Uterus (tissue), 2 donors: Measurements from ENCODE around the gene PAX4.

Experiments used
- POLR2A ChIP-seq, 2 donors: fragments of 450-650 bp; IDR thresholded peaks; one replicate each; pipeline ENCODE4 v1.6.1; 2016; ENCODE audit warnings: antibody characterized with exemption in 2 of 2, mild to moderate bottlenecking in 1 of 2, moderate library complexity in 1 of 2
- TF ChIP-seq, protein P1 (sequence below), 4 experiments: fragments of 200-600 bp in 2 of 4; fragments of 450-650 bp in 2 of 4; sonication (generic) in 2 of 4; IDR thresholded peaks; one replicate each; pipeline ENCODE4 v1.5.1; 2016 to 2019; ENCODE audit warnings: antibody characterized with exemption in 4 of 4, mild to moderate bottlenecking in 2 of 4, moderate library complexity in 1 of 4

DNA sequence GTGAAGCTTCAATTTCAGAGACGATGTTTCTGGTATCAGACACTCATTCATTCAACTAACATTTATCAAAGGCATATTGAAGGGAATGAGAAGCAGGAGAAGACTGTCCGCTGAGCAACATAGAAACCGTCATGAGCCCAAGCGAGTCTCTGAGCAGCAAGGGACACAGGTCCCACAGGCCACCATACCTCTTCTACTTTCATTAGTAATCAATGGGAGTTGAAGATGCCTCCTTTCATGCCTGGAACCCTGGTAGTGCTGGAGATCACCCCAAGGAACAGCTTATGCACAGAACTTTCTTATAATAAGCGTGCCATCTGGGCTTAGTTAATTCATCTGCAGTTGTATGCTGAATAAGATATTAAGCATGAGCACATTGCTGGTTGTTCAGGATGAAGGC lies 1.2 kb downstream of the PAX4 start:
- no peak for TF ChIP-seq POLR2A (IDR thresholded peaks at IDR 0.05)
- TF ChIP-seq, protein P1, sequence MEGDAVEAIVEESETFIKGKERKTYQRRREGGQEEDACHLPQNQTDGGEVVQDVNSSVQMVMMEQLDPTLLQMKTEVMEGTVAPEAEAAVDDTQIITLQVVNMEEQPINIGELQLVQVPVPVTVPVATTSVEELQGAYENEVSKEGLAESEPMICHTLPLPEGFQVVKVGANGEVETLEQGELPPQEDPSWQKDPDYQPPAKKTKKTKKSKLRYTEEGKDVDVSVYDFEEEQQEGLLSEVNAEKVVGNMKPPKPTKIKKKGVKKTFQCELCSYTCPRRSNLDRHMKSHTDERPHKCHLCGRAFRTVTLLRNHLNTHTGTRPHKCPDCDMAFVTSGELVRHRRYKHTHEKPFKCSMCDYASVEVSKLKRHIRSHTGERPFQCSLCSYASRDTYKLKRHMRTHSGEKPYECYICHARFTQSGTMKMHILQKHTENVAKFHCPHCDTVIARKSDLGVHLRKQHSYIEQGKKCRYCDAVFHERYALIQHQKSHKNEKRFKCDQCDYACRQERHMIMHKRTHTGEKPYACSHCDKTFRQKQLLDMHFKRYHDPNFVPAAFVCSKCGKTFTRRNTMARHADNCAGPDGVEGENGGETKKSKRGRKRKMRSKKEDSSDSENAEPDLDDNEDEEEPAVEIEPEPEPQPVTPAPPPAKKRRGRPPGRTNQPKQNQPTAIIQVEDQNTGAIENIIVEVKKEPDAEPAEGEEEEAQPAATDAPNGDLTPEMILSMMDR (IDR thresholded peaks at IDR 0.05): no peak
